NCI-H69 (cell line): ENCODE results near the gene UBR4.
"Not testable (repeated sequence)": the region's sequence is repeated elsewhere in the genome, so short reads cannot be mapped to it uniquely, and the experiment has no call there.

Experiments used
- DNase-seq: peaks from one replicate; lab custom pipeline; 2025; lab: John Stamatoyannopoulos, UW

Gene UBR4

DNA sequence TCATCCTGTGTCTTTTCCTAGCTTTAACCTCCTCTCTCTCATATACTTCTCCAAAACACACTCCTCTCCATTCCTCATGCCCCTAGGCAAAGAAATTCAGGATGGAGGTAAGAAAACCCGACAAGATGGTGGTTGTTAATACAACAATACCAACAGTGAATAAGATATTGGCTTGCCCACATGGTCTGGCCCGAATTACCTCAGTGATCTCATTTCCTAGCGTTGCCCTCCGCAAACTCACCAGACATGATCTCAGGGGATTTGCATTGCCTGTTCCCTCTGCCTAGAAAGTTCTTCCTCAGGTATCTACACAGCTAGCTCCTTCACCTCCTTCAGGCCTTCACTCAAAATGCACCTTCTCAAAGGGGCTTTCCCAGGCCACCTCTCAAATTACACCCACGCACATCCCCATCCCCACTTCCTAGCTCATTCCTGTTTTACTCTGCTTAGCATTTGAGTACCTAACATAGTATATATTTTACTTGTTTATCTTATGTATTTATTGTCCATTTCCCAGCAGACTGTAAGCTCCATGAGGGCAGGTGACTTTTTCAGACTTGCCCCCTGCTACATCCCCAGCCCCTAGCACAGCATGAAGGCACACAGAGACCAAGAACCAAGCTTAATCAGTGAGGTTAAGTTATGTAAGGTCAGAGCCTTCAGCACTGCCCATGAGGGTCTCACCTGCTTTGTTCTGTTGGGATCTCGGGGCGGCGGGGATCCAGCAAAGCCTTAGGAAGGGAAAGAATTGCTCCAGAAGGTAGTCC, 10.2 kb upstream of the UBR4 start:
- DNase-seq: no peak

DNA sequence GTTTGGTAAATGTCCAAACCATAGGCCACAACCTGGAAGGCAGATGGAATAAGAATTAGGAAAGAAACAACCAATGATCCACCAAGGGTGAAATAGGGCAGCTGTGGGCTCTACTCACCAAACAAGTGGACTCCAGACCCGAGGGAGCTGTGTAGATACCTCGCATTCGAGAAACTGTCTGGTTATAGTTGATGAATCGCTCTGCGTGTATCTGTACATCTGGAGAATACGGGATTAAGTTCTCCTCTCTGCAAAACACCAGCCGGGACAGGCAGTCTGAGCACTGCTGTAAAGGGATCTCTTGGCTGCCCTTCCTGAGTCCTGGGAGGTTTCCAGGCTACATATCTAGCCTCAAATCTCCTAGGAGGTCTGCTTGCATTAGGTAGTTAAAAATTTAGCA, 9.4 kb upstream of the UBR4 start:
- no peak for DNase-seq

DNA sequence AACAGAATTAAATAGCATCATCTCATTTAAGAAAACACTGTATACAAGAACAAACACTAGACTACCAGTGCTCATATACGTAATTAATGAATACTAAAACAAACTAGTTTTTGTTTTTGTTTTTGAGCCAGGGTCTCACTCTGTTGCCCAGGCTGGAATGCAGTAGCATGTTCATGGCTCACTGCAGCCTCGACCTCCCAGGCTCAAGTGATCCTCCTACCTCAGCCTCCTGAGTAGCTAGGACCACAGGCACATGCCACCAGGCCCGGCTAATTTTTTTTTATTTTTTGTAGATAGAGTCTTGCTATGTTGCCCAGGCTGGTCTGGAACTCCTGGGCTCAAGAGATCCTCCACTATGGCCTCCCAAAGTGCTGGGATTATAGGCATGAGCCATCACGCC, 6.5 kb upstream of the UBR4 start:
- not testable (repeated sequence) for DNase-seq

DNA sequence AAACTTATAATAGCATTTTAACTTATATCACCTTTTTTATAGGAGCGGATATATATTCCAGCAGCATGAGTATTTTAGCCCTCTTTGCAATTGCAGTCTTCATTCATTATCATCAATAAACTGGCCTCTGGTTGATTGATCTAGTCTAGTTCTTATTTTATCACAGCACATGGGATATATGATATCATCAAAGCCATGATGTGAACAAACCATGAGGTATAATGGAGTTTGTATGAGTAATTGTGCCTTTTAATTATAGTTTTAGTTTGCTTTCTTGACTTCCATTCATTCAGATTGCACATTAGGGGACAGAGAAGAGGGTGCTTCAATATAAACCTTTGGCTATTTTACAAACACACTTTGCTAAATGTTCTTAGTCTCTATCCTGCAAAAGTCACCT, 3.5 kb upstream of the UBR4 start:
- no peak for DNase-seq

DNA sequence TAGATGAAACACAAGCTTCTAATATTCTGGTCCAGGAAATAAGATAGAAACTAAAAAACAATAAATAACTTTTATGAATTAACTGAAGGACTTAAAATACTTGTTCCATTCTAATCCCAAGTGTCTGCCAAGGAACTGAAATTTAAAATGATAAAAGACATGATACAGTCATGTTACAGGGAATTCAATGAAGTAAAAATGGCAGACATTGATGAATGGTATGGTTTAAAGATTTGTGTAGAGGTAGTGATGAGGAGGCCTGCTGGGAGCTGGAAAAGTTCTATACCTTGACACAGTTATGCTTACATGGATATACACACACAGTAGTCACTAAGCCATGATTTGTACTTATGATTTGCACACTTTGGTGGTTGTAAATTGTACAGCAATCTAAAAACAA, 2.1 kb upstream of the UBR4 start:
- no peak for DNase-seq

DNA sequence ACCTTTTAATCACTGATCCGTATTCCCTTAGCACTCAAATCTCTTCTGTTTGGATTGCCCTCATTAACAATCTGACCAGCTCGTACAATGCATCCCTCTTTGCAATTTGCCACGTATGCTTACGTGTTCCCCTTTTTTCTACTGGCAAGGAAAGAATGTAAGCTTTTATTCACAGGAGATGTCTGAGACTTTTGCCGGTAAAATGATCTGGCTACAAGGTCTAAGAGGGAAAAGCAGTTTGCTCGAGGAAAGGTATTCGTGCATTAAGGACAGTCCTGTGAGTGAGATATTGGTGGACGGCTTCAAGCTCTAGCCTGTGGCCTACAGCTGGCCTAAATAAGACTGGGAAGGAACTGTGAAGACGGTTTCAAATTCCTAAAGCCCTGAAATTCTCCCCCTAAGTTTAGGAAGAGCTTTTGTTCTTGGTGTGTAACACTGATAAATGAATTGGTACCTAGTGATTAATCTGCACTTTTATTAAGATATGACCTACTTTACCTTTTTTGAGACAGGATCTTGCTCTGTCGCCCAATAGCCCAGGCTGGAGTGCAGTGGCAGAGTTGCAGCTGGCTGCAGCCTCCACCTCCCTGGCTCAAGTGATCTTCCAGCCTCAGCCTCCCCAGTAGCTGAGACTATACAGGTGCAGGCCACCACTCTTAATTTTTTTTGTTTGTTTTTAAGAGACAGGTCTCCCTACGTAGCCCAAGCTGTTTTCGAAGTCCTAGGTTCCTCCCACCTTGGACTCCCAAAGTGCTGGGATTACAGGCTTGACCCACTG, 895 bp upstream of the UBR4 start:
- peak; percentile 14 for DNase-seq

DNA sequence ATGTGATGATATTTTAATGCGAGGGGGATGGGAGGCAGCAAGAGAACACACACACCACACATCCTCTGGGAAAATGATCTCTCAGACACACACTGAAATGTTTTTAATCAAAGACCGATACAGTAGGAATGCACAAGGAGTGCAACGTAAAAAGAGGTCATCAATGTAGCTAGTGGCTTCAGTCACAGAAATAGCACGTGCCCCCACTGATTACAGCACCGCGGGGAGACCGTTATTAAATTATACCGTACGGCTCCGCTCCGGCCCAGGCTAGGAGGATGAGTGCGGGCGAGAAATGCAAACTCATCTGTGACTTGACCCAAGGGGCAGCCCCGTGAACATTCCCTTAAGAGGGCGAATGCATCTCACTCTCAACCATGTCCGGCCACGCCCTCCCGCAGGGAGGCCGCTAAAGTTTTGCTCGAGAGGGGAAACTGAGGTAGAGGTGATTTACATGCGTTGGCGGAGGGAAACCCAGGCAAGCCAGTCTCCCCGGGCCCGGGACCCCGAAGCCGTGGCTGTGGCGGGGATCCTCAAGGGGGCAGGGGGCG, 552 bp downstream of the UBR4 start:
- peak; percentile 32 for DNase-seq

DNA sequence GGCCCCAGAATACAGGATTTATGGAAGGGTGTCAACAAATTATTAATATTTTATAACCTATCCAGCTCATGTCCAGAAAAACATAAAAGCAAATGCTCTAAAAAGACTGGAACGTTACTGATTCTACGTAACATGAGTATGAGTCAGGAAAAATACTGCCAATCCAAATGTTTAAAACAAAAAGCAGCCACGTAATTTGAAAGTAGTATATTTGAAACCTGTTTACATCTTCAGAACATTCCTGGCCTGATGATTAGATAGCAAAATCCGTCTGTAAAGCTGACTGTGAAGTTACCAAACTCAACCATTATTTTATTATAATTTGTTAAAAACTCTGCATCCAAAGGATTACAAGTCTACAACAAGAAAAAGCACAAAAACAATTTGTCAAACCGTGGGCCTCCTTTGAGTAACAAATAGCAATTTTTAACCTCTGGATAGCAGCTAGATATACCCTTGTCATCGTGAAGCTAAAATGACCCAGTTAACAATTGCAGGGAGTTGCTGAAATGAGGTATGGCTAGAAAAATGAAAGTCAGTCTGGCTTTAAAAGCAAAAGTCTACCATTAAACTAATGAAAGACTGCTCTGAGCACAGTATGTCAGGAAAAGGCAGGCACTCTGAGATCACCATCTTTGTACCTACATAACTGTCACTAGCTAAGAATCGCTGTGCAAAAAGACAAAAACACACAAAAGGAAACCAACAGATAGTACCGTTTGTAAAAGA, 1.2 kb downstream of the UBR4 start:
- no peak for DNase-seq

DNA sequence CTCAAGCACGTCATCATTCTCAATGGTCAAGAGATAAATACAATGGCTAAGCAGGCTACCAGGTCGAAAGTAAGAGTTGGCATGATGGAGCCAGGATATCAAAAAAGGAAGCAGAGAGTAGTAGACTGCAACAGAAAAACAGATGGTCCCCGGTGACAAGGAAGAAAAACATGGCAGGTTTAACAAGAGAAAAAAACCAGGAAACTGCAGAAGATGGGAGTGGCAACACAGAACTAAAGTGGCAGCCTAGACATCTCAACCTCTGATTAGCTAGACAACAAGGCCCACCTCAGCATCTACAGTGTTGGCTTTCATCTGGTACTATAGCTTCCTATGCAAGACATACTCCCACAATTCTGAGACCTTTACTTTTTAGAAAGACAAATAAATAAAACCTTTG, 3.1 kb downstream of the UBR4 start:
- DNase-seq: no peak

DNA sequence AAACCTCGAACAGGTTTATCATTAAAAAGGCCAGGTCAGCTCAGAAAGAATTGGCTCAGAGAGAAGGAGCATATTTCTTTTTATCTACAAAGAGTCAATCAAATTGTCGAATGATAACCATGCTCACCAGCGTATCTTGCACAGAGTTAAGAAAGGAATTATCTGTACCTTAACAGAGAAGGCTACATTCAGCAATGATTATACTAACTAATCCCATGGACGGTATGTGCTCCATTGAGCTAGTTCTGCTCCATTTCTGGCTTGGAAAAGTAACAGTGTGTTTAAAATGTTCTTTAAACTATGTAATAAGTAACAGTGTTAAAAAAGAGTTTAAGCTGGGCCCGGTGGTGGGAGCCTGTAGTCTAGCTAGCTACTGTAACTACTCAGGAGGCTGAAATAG, 4.2 kb downstream of the UBR4 start:
- DNase-seq: no peak

DNA sequence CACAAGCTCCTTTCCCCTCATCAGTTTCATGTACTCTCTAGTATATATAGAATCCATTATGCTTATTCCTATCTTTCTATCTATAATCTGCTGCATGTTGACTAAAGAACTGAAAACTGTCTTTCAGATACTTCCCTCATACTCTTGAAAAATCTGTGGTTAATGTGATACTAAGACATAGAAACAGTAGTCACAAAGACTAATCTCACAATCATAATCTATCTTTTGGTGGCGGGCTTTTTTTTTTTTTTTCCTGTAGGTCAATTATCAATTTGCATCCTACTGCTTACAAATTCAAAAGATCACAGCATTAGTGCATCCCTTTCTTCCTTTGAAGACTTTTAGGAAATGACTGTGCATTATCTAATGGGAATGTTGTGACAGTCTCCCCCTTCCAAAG, 4.7 kb downstream of the UBR4 start:
- no peak for DNase-seq

DNA sequence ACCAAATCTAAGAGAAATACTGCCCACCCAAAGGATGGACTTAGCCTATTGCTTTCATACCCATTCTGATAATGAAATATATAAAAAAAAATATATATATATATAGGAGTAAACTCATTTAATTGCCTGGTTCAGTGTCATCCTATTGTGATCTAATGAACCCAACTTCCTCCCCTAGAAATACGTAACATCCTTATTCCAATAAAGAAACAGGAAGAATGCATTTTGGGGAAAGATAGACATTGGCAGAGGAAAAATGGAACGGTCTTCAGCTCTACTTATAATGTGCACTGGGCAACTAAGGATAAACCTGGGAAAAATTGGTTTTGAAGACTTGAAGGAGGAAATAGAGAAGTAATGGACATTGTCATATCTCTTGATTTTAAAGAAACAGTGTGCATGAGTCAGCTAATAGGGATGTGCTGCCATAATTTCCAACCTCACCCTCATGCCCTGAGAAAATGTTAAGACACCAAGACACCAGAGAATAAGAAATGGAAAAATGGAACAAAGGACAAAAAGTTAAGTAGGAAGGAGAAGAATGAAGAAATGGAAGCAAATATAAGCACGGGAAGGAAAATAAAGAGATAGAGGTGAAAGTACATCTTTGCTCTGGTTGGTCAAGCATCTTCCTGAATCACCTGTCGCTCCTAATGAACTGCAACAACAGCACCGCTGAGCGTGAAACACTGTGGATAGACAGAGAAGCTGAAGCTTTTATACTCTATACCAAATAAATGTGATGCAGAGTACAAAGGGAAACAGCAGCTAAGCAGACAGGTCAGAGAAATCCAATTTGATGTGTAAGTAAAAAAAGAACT, 5.4 kb downstream of the UBR4 start:
- DNase-seq: no peak

DNA sequence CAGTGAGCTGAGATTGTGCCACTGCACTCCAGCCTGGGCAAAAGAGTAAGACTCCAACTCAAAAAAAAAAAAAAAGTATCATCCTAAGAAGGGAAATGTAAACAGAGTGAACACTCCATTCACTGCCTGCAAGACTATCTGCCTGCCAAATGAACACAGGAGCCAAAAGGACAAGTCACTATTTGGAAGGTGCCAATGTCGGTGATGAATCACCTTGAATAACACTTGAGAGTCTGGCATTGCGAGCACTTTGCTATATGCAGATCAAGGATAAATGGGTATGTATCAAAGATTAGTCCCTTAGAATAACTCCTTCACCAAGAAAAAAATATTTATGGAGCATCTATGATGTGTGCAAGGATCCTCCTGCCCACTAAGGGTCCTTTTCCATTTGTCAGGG, 6.6 kb downstream of the UBR4 start:
- DNase-seq: no peak

DNA sequence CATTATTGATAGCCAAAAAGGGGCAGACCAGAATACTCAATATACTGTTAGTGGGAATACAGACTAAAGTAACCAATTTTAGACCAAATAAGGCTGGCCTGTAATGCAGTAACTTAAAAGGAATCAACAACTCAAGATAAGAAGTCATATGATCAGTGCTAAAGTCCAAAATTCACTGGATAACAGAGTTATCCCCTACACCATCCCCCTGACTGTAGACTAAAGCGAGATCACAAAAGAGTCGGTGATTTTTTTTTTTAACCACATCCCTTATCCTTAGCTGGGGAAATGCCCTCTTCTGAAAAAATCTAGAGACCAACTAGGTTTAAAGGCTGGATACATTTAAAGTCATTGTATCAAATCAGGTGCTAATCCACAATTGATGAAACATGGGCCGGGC, 7.7 kb downstream of the UBR4 start:
- DNase-seq: no peak

DNA sequence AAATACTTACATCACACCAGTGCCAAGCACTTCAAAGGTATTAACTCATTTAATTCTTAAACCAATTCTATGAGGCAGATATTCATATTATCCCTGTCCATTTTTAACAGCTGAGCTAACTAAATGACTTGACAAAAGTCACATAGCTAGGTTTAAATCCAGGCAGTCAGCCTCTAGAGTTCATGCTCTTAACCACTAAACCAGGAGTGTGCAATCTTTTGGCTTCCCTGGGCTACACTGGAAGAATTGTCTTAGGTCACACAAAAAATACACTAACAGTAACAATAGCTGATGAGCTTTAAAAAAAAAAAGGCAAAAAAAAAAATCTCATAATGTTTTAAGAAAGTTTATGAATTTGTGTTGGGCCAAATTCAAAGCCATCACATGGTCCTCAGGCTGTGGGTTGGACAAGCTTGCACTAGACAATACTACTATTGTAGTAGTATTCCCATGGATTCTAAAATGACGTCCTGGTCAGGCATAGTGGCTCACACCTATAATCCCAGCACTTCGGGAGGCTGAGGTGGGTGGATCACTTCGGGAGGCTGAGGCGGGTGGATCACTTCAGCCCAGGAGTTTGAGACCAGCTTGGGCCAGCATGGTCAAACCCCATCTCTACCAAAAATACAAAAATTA, 10.0 kb downstream of the UBR4 start:
- DNase-seq: no peak

DNA sequence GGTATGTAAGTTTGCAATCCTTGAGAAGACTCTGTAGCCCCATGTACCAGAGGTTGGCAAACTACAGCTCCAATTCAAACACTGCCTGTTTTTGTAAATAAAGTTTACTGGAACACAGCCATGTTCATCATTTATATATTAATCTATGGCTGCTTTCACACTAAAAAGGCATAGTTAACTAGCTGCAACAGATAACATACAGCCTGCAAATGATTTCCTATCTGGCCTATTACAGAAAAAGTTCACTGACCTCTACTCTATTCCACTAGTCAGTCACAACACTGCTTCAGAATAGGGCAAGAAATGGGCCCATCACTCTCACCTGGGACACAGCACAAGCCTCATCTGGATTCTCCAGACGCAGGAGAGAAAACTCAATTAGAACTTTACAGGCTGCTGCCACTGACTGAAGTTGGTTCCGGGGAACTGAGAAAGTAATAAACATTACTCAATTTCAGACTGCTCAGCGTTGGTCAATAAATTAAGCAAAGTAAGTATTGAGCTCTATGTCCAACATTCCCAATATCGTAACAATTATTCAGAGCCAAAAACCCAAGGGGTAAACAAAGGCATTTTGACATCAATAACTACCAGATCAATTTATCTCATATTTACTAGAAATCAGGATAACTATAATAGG, 10.6 kb downstream of the UBR4 start:
- DNase-seq: no peak

DNA sequence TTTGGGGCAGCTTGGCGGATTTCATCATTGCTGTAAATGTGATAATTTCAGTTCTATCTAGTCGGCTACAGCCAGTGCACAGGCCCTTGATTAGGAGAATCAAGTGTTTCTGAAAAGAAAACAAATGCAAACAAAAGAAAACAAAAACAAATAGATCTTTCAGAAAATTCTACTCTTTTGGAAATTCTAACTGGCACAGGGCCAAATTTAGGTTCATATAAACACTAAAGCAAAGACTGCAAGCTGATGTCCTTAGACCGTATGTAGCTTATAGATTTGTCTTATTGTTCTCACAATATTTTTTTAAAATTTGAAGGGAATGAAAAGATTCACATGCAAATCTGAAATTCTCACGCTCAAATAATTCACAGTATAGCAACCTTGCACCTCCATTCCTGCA, 11.2 kb downstream of the UBR4 start:
- no peak for DNase-seq

DNA sequence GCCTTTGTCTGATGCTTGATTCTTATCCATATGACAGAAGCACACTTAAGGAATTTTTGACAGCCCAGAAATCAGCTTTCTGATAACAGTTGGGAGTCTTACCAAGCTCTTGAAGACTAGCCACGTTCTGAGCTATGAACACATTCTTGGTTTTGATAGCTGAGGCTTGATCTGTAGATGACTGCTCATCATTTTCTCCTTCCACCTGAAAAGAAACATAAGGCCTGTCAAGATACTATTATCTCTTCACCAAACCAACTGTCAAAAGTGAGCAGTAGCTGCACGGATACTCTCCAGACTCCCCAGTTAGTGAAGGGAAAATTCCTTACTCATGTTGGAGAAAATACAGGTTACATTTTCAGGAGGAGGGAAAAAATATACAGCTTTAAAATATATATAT, 12.2 kb downstream of the UBR4 start:
- no peak for DNase-seq

DNA sequence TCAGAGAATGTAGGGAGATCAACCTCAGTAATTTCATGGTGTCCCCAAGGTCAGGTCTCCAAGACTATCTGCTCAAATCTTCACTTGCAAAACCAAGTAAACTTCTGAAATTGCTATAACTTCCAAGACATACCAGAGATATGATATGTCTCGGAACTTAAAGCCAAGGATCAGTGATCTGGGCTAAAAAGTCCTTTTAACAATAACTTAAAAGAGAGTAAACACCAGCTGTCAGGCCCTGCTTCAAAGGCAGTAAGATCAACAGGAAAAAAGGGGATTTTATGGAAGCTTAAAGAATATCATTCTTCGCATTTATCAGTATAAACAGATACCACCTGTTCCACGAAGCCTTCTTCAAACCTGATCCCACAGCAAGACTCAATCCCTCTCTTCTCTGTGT, 13.7 kb downstream of the UBR4 start:
- DNase-seq: no peak

DNA sequence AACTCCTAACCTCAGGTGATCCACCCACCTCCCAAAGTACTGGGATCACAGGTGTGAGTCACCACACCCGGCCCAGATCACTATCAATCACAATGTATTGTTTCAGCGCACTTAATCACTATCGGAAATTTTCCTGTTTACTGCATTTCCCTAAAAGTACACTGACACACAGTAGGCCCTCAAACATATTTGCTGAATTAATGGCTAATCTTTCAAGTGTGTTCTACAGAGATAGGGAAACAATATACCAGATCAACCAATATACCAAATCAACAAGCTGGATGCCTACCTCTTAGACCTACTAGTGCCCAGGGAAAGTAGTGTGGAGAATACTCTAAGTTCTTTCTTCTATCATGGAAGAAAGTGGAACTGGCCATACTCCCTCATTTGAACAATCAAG, 17.1 kb downstream of the UBR4 start:
- DNase-seq: no peak

DNA sequence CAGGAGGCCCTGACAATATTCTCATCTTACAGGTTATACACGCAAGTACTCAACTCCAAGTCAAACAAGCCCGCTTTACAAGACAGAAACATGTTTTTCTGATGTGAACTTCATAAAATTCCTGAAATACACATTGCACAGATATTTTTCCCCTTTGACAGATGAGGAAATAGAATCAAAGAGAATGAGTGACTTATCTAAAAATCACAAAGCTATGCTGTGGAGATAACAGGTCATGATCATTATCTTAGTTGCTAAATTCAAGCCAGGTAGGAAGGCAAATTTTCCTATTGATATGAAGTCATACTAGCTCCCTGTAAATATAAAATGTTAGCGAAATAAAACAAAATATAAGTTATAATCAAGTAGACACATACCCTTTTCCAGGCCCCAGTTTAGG, 18.3 kb downstream of the UBR4 start:
- DNase-seq: no peak
